Duodenal mucosa (tissue), 2 donors: ENCODE results near the gene DPPA5.
A peak's percentile ranks its signal among the peaks of the same experiment; 100 is the strongest.
"Not testable (repeated sequence)": the region's sequence is repeated elsewhere in the genome, so short reads cannot be mapped to it uniquely, and the experiment has no call there.

Experiments used
- H3K27ac ChIP-seq: one replicate; pipeline ENCODE4 v1.7.0; 2013; ENCODE audit warnings: low read depth, low read length
- H3K27me3 ChIP-seq, 2 donors: one replicate each; pipeline ENCODE4 v1.7.0; 2013; ENCODE audit warnings: low read length in 2 of 2, control low read depth in 1 of 2; ENCODE audit not compliant: insufficient read depth in 2 of 2, control insufficient read depth in 1 of 2
- H3K36me3 ChIP-seq, 2 donors: one replicate each; pipeline ENCODE4 v1.7.0; 2013; ENCODE audit warnings: low read length in 2 of 2, control low read depth in 1 of 2; ENCODE audit not compliant: insufficient read depth in 2 of 2, control insufficient read depth in 1 of 2
- H3K4me1 ChIP-seq, 2 donors: one replicate each; pipeline ENCODE4 v1.7.0; 2013; ENCODE audit warnings: low read length in 2 of 2, control low read depth in 1 of 2; ENCODE audit not compliant: insufficient read depth in 2 of 2, control insufficient read depth in 1 of 2
- H3K4me3 ChIP-seq, 2 donors: one replicate each; pipeline ENCODE4 v1.7.0; 2013; ENCODE audit warnings: low read length in 2 of 2, low read depth in 1 of 2
- H3K9ac ChIP-seq, 2 donors: one replicate each; pipeline ENCODE4 v1.7.0; 2013; ENCODE audit warnings: low read length in 2 of 2, low read depth in 1 of 2
- H3K9me3 ChIP-seq, 2 donors: one replicate each; pipeline ENCODE4 v1.7.0; 2013; ENCODE audit warnings: low read length in 2 of 2, control low read depth in 1 of 2; ENCODE audit not compliant: control insufficient read depth in 1 of 2

The DPPA5 gene

GRCh38 chr6:73353636-73354593, at the start of gene DPPA5:
DPPA5 (minus strand) TSS chr6:73354276; CDS start chr6:73354225, 51 bp downstream.
- Histone ChIP-seq H3K9ac (no peak within 1 kb of the TSS), H3K9me3 (no peaks in the 10 kb centered on the region), H3K27ac (no peak within 1 kb of the TSS), H3K4me1 (no peaks in the 10 kb centered on the region), H3K4me3 (no peak within 1 kb of the TSS), H3K27me3 (peaks cover 0 to 6% of the 10 kb centered on the region in 2 donors), H3K36me3 (no peaks in the 10 kb centered on the region)

GRCh38 chr6:73400656-73401055, 46.6 kb upstream of the DPPA5 start:
- Histone ChIP-seq H3K9me3 (no peaks in the 10 kb centered on the region), H3K4me1 (no peaks in the 10 kb centered on the region), H3K9ac (no peak overlapping the region), H3K27ac (no peak overlapping the region), H3K27me3 (no peaks in the 10 kb centered on the region), H3K4me3 (no peak overlapping the region), H3K36me3 (no peaks in the 10 kb centered on the region)

- Histone ChIP-seq H3K4me1 (no peaks in the 10 kb centered on the region), H3K27ac (no peak overlapping the region), H3K9me3 (no peaks in the 10 kb centered on the region), H3K36me3 (no peaks in the 10 kb centered on the region), H3K9ac (no peak overlapping the region), H3K27me3 (no peaks in the 10 kb centered on the region), H3K4me3 (no peak overlapping the region)
Observed at GRCh38 chr6:73395875-73396274, 41.8 kb upstream of the DPPA5 start.

GRCh38 chr6:73394577-73395354, 40.7 kb upstream of the DPPA5 start, which contains the start of gene DDX43:
DDX43 (plus strand) TSS chr6:73394828; CDS start chr6:73394906, 78 bp downstream.
- Histone ChIP-seq H3K9me3 (no peaks in the 10 kb centered on the region), H3K27ac (peak within 1 kb of the TSS; percentile 32), H3K4me3 (peak within 1 kb of the TSS; percentile 55 to 56), H3K4me1 (no peaks in the 10 kb centered on the region), H3K36me3 (no peaks in the 10 kb centered on the region), H3K9ac (no peak within 1 kb of the TSS), H3K27me3 (no peaks in the 10 kb centered on the region)

GRCh38 chr6:73393278-73393677, 39.2 kb upstream of the DPPA5 start:
- no peaks in the 10 kb centered on the region for H3K9me3 ChIP-seq
- no peaks in the 10 kb centered on the region for H3K27me3 ChIP-seq
- no peak overlapping the region for H3K9ac ChIP-seq
- H3K27ac ChIP-seq = no peak overlapping the region
- peaks cover 3 to 4% of the 10 kb centered on the region in 2 donors for H3K4me1 ChIP-seq
- no peaks in the 10 kb centered on the region for H3K36me3 ChIP-seq
- H3K4me3 ChIP-seq = no peak overlapping the region

- H3K4me1 ChIP-seq, H3K4me3 ChIP-seq, H3K27ac ChIP-seq, H3K9me3 ChIP-seq, H3K9ac ChIP-seq, H3K36me3 ChIP-seq, H3K27me3 ChIP-seq: not testable (repeated sequence)
Observed at GRCh38 chr6:73392188-73392587, 38.1 kb upstream of the DPPA5 start.

- H3K9me3 ChIP-seq = no peaks in the 10 kb centered on the region
- H3K27me3 ChIP-seq = no peaks in the 10 kb centered on the region
- H3K27ac ChIP-seq = no peak overlapping the region
- H3K9ac ChIP-seq = no peak overlapping the region
- H3K4me1 ChIP-seq = peaks cover 4 to 5% of the 10 kb centered on the region in 2 donors
- H3K36me3 ChIP-seq = no peaks in the 10 kb centered on the region
- H3K4me3 ChIP-seq = no peak overlapping the region
Observed at GRCh38 chr6:73391675-73392074, 37.6 kb upstream of the DPPA5 start.

GRCh38 chr6:73389854-73390253, 35.8 kb upstream of the DPPA5 start:
- H3K27me3 ChIP-seq = no peaks in the 10 kb centered on the region
- H3K9me3 ChIP-seq = no peaks in the 10 kb centered on the region
- no peak overlapping the region for H3K4me3 ChIP-seq
- no peak overlapping the region for H3K9ac ChIP-seq
- peaks cover 4 to 5% of the 10 kb centered on the region in 2 donors for H3K4me1 ChIP-seq
- no peaks in the 10 kb centered on the region for H3K36me3 ChIP-seq
- no peak overlapping the region for H3K27ac ChIP-seq

- no peaks in the 10 kb centered on the region for H3K36me3 ChIP-seq
- H3K4me1 ChIP-seq = peaks cover 4 to 5% of the 10 kb centered on the region in 2 donors
- H3K9me3 ChIP-seq = no peaks in the 10 kb centered on the region
- no peaks in the 10 kb centered on the region for H3K27me3 ChIP-seq
- H3K4me3 ChIP-seq = peak overlapping the region; percentile 82 to 86
- peak overlapping the region; percentile 70 to 85 for H3K9ac ChIP-seq
- H3K27ac ChIP-seq = no peak overlapping the region
Observed at GRCh38 chr6:73388800-73389512, 34.9 kb upstream of the DPPA5 start.
